ENCODE data around the gene GRHPR.

- TF ChIP-seq CTCF (IDR thresholded peaks at IDR 0.05) (no peak), POLR2A (IDR thresholded peaks at IDR 0.05) (no peak)
These were observed 37.2 kb upstream of the GRHPR start for GRCh38 chr9:37385286-37385685.

Data from lower leg skin (tissue), 3 donors.